Upper lobe of left lung (tissue), 4 donors: Measurements from ENCODE around the gene GMDS.

ENCODE experiments used
- EP300 ChIP-seq, 4 donors: sonication (generic); formaldehyde crosslinking; IDR thresholded peaks; one replicate each; pipeline ENCODE4 v1.5.1; 2017; ENCODE audit warnings: antibody characterized with exemption in 4 of 4, control low read depth in 2 of 4
- TF ChIP-seq, protein P1 (sequence below), 6 experiments: fragments of 450-650 bp in 4 of 6; fragments of 200-600 bp in 2 of 6; sonication (generic) in 2 of 6; IDR thresholded peaks; one replicate each; pipeline ENCODE4 v1.5.1; 2016 to 2019; ENCODE audit warnings: antibody characterized with exemption in 6 of 6

DNA sequence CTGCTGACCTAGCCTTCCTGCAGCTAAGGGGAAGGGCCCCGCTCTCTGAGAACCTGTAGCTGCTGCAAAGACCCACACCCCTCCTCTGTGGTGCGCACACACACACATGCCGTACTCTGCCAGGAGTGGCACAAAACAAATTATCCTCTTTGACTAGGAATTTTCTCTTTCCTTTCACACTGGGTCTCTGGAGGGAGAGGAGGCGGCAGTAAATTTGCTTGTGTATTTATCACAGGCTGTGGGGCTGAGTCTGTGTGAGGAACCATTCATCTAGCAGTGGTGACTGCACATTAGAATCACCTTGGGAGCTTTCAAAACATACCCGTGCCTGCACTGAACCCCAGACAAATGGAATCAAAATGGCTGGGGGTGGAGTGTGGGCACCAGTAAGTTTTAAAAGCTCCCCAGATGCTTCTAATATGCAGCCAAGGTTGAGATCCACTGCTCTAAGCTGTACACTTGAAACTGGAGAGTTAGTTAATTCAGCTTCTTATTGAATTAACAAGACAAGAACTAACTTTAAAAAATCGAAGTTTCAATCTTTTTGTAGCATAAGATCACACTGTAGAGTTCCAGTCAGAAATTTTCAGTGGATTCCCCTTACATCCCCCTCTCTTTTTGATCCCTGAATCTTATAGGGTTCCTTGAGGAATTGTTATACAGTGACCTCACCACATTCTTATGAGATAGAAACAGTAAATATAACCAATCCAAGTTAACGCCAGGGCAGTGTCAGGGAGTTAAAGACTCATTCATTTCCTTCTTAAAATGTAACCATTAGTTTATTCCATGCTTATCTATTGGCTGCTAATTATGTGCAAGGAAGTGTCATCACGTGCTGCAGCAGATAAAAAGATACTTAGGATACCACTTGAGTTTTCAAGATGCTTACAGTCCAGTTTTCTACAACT, 29.8 kb upstream of the GMDS start:
- TF ChIP-seq, protein P1, sequence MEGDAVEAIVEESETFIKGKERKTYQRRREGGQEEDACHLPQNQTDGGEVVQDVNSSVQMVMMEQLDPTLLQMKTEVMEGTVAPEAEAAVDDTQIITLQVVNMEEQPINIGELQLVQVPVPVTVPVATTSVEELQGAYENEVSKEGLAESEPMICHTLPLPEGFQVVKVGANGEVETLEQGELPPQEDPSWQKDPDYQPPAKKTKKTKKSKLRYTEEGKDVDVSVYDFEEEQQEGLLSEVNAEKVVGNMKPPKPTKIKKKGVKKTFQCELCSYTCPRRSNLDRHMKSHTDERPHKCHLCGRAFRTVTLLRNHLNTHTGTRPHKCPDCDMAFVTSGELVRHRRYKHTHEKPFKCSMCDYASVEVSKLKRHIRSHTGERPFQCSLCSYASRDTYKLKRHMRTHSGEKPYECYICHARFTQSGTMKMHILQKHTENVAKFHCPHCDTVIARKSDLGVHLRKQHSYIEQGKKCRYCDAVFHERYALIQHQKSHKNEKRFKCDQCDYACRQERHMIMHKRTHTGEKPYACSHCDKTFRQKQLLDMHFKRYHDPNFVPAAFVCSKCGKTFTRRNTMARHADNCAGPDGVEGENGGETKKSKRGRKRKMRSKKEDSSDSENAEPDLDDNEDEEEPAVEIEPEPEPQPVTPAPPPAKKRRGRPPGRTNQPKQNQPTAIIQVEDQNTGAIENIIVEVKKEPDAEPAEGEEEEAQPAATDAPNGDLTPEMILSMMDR (IDR thresholded peaks at IDR 0.05), result no peak
- no peak for TF ChIP-seq EP300 (IDR thresholded peaks at IDR 0.05)
